Subcutaneous adipose tissue (tissue), 4 donors: ENCODE measurements around the gene ACAA1. TPM values are rescaled to one million over a fixed set of nuclear protein-coding genes. Genes with fewer than 3 reads are reported as not detected.

Experiments
- CTCF ChIP-seq: fragments of 450-650 bp; IDR thresholded peaks from one replicate; pipeline ENCODE4 v1.5.1; 2016; ENCODE audit warnings: low read depth, mild to moderate bottlenecking, control low read depth, antibody characterized with exemption, moderate library complexity
- total RNA-seq, 4 donors: library from RNA; depleted of rRNA; stranded (reverse); fragments of >200 nt; gene quantifications; one replicate each; pipeline ENCODE4 v1.1.0, GENCODE V29; 2016

Gene ACAA1
- total RNA-seq, 4 donors from 2014 or later = 42.4 to 121 (median 74.5) TPM

- no peak for TF ChIP-seq CTCF
Measured at GRCh38 chr3:38110314-38111050, 26.4 kb downstream of the ACAA1 start.

- TF ChIP-seq CTCF = no peak
Measured at GRCh38 chr3:38109580-38110313, 27.2 kb downstream of the ACAA1 start.

DNA sequence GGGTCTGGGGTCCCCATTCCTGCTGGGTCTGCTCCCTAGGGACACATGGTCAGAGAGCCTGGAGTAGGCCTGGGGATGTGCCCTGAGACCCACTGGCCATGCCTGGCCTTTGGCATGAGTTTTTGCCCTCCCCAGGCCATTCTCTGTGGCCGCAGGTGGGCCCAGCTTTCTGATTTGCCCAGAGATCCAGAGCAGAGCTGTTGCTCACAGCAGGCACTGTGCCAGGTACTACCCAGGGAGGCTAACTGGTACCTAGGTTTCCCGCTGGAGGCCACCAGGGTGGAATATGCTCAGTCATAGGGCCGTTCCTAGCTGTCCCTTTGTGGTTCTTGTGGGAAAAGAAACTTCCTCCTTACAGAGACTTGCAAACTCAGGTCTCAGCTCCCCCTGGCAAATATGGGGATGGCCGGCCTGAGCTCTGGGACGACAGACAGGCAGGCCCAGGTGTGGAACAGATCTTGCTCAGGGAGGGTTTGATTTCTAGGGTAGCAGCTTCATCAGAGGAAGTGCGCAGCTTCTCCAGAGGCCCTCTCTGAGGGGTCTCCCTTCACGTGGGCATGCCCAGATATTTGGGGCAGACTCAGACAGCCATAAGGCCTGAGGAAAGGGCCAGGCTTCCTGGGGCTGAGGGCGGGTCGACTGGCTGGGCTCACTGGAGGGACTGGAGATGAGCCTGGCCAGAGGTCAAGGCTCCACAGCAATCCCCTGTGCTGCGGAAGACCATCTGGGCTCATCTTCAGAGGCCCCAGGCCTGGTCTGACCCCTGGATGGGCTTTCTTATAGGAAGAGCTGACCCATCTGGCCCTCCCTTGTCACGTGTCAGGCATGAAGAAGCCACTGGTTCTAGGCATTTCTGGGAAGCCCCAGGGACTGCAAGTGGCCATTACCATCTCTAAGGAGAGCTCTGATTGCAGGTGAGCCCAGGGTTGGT is 28.0 kb downstream of the ACAA1 start:
- TF ChIP-seq CTCF = no peak

GRCh38 chr3:38107911-38108648 is 28.8 kb downstream of the ACAA1 start:
- TF ChIP-seq CTCF = no peak

- no peak for TF ChIP-seq CTCF
Measured at GRCh38 chr3:38105525-38105924, 31.4 kb downstream of the ACAA1 start.

- TF ChIP-seq CTCF = no peak
Measured at GRCh38 chr3:38102444-38102814, 34.5 kb downstream of the ACAA1 start.
